Brain microvascular endothelial cell (primary cell): Measurements from ENCODE around the gene MSH2.

Experiments
- DNase-seq: peaks from one replicate; pipeline ENCODE4 v3.0.0-alpha.2; 2020
- H3K27ac ChIP-seq: fragments of 250-450 bp; sonication (Bioruptor Pico); 2 replicates; pipeline ENCODE4 v1.5.1; 2020; ENCODE audit warnings: mild to moderate bottlenecking, moderate library complexity
- H3K27me3 ChIP-seq: fragments of 250-450 bp; sonication (Bioruptor Pico); replicated peaks from 2 replicates; pipeline ENCODE4 v1.5.1; 2020; ENCODE audit warnings: mild to moderate bottlenecking
- H3K36me3 ChIP-seq: fragments of 250-450 bp; sonication (Bioruptor Pico); replicated peaks from 2 replicates; pipeline ENCODE4 v1.5.1; 2020; ENCODE audit warnings: mild to moderate bottlenecking
- H3K4me3 ChIP-seq: 2 replicates; pipeline ENCODE4 v1.5.1; 2011; ENCODE audit warnings: low read depth, mild to moderate bottlenecking, control low read depth, low read length, moderate library complexity
- CTCF ChIP-seq: IDR thresholded peaks from 2 replicates; pipeline ENCODE4 v1.5.1; 2011; ENCODE audit warnings: low read depth, mild to moderate bottlenecking, moderate library complexity, low read length, control low read depth, inconsistent platforms; ENCODE audit errors: missing control alignments
- in situ Hi-C: cut with HindIII; loops from 2 replicates; pipeline ENCODE4 v1.10.0; 2017; ENCODE audit warnings: low sequenced_read_pairs, low pct_ligation_motif_present

Gene MSH2

GRCh38 chr2:47506024-47506423 is 103.1 kb downstream of the MSH2 start:
- no peak for DNase-seq
- no peak overlapping the region for H3K27ac ChIP-seq

DNA sequence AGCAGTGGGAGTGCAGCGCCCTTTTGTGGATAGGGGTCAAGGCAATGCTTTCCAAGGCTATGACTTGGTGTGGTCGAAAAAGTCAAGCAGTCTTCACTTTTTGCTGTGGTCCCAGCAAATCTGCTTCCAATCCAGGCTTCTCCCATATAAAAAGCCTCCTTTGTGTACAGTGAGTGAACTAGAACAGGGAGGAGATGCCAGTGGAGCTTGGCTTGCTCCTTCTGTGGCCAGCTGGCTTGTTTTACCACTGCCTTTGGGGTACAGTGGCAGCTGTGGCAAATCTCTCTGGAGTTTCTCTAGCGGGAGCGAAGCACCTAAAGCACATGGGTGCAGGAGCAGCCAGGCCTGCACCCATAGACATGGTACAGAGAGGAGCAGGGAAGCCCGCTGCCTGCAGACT is 103.5 kb downstream of the MSH2 start:
- DNase-seq = no peak
- H3K27ac ChIP-seq = no peak overlapping the region
- H3K36me3 ChIP-seq = no peaks in the 10 kb centered on the region
- H3K27me3 ChIP-seq = no peaks in the 10 kb centered on the region
- no peak overlapping the region for H3K4me3 ChIP-seq
- TF ChIP-seq CTCF = no peak
- in situ Hi-C loops = no loop called here

More at GRCh38 chr2:47506024-47506423, 103.1 kb downstream of the MSH2 start:
- no peak for TF ChIP-seq CTCF
- no peak overlapping the region for H3K4me3 ChIP-seq
- H3K27me3 ChIP-seq = no peaks in the 10 kb centered on the region
- in situ Hi-C loops = no loop called here
- H3K36me3 ChIP-seq = no peaks in the 10 kb centered on the region

- no peaks in the 10 kb centered on the region for H3K36me3 ChIP-seq
- H3K4me3 ChIP-seq = no peak overlapping the region
- no peaks in the 10 kb centered on the region for H3K27me3 ChIP-seq
- no peak for TF ChIP-seq CTCF
- DNase-seq = no peak
- no peak overlapping the region for H3K27ac ChIP-seq
- in situ Hi-C loops = no loop called here
Measured at GRCh38 chr2:47508080-47508479, 105.1 kb downstream of the MSH2 start.

DNA sequence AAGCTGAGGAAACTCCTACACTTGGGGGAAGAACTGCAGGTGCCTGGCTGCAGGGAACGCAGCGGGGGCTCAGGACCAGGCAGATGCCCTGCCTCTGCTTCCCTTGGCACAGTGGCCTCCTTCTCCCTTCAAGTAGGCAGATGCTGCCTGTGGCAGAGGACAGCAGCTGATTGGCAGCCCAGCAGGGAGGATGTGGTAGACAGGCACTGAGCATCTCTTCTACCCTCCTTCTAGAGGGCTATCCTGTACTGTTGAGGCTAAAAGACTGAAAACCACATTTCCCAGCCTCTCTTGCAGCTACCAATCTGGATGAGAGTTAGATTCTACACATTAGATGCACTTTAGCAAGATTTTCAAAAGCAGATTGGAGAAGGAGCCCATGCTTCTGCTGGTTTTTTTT is 105.7 kb downstream of the MSH2 start:
- no peaks in the 10 kb centered on the region for H3K27me3 ChIP-seq
- in situ Hi-C loops = no loop called here
- DNase-seq = no peak
- H3K4me3 ChIP-seq = no peak overlapping the region
- H3K27ac ChIP-seq = no peak overlapping the region
- TF ChIP-seq CTCF = no peak
- no peaks in the 10 kb centered on the region for H3K36me3 ChIP-seq

DNA sequence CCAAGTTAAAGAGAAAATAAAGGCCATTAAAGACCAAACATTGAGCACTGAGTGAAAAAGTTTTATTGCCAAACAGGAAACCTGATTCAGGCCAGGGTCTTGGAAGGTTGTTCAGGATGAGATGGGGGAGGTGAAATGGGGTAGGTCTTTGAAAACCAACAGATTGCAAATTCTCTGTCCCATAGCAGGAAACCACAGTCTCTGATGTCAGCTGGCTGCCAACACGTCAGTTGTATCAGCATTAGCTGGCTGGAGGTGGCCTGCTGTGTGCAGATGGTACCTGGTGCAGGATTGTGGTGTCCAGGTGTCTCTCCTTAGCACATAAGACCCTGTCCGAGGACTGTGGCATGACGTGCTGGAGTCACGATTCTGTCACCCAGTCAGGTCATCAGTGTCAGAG is 106.3 kb downstream of the MSH2 start:
- in situ Hi-C loops = no loop called here
- Histone ChIP-seq H3K36me3 (no peaks in the 10 kb centered on the region), H3K27me3 (no peaks in the 10 kb centered on the region), H3K27ac (no peak overlapping the region), H3K4me3 (no peak overlapping the region)
- DNase-seq = no peak
- no peak for TF ChIP-seq CTCF

GRCh38 chr2:47509821-47510385 is 106.9 kb downstream of the MSH2 start:
- no peak overlapping the region for H3K27ac ChIP-seq
- H3K27me3 ChIP-seq = no peaks in the 10 kb centered on the region
- TF ChIP-seq CTCF = no peak
- in situ Hi-C loops = no loop called here
- no peak overlapping the region for H3K4me3 ChIP-seq
- DNase-seq = no peak
- no peaks in the 10 kb centered on the region for H3K36me3 ChIP-seq
